SU-DHL-6 (cell line): ENCODE results near the gene C10orf62.

ENCODE experiments used
- EZH2phosphoT487 ChIP-seq: fragments of 200-600 bp; sonication (generic), shearing (Covaris generic); conservative IDR thresholded peaks from 2 replicates; pipeline ENCODE4 v1.6.1; 2018; ENCODE audit warnings: mild to moderate bottlenecking, antibody characterized with exemption, low read length, moderate library complexity, mixed read lengths
- TF ChIP-seq, protein P1 (sequence below): fragments of 200-600 bp; sonication (generic); IDR thresholded peaks from one replicate; pipeline ENCODE4 v1.5.1; 2017; ENCODE audit warnings: antibody characterized with exemption, mild to moderate bottlenecking, low read length, moderate library complexity; ENCODE audit not compliant: insufficient read depth, poor library complexity, severe bottlenecking

DNA sequence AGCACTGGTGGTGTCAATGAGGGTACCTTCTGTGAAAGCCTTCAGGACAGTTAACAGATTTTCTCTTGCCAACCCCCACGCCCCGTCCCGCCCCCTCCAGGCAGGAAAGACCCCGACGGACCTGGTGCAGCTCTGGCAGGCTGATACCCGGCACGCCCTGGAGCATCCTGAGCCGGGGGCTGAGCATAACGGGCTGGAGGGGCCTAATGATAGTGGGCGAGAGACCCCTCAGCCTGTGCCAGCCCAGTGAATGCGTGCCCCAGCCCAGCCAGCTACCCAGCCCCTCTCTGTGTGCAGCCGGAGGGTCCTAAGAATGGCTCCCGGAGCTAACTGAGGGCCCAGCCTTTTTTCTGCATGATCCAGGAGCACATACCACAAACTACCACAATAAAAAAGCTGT lies 6.0 kb upstream of the C10orf62 start:
- TF ChIP-seq, protein P1, sequence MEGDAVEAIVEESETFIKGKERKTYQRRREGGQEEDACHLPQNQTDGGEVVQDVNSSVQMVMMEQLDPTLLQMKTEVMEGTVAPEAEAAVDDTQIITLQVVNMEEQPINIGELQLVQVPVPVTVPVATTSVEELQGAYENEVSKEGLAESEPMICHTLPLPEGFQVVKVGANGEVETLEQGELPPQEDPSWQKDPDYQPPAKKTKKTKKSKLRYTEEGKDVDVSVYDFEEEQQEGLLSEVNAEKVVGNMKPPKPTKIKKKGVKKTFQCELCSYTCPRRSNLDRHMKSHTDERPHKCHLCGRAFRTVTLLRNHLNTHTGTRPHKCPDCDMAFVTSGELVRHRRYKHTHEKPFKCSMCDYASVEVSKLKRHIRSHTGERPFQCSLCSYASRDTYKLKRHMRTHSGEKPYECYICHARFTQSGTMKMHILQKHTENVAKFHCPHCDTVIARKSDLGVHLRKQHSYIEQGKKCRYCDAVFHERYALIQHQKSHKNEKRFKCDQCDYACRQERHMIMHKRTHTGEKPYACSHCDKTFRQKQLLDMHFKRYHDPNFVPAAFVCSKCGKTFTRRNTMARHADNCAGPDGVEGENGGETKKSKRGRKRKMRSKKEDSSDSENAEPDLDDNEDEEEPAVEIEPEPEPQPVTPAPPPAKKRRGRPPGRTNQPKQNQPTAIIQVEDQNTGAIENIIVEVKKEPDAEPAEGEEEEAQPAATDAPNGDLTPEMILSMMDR: no peak
- TF ChIP-seq EZH2phosphoT487: no peak
